Endodermal cell (in vitro differentiated cells): Measurements from ENCODE around the gene PSMD1. TPM values are rescaled to one million over a fixed set of nuclear protein-coding genes. Genes with fewer than 3 reads are reported as not detected.
"Not testable (repeated sequence)": the region's sequence is repeated elsewhere in the genome, so short reads cannot be mapped to it uniquely, and the experiment has no call there.

Source experiments
- DNase-seq: peaks from one replicate; pipeline ENCODE4 v3.0.0-alpha.2; 2017
- H3K27ac ChIP-seq: 2 replicates; pipeline ENCODE4 v1.5.1; 2013; ENCODE audit warnings: mild to moderate bottlenecking, low read depth, low read length, moderate library complexity
- H3K27me3 ChIP-seq: 2 replicates; pipeline ENCODE4 v1.6.1; 2013; ENCODE audit warnings: mild to moderate bottlenecking, low read length, moderate library complexity; ENCODE audit not compliant: insufficient read depth, control insufficient read depth, poor library complexity, severe bottlenecking
- H3K36me3 ChIP-seq: 2 replicates; pipeline ENCODE4 v1.7.0; 2013; ENCODE audit warnings: mild to moderate bottlenecking, low read length, moderate library complexity; ENCODE audit not compliant: control insufficient read depth, insufficient read depth
- H3K4me1 ChIP-seq: one replicate; pipeline ENCODE4 v1.7.0; 2013; ENCODE audit warnings: low read length; ENCODE audit not compliant: control insufficient read depth, insufficient read depth
- H3K4me3 ChIP-seq: 2 replicates; pipeline ENCODE4 v1.5.1; 2013; ENCODE audit warnings: mild to moderate bottlenecking, low read length, moderate library complexity
- H3K9ac ChIP-seq: 2 replicates; pipeline ENCODE4 v1.6.1; 2013; ENCODE audit warnings: mild to moderate bottlenecking, low read length, moderate library complexity; ENCODE audit not compliant: poor library complexity, severe bottlenecking; ENCODE audit errors: extremely low read depth
- H3K9me3 ChIP-seq: 2 replicates; pipeline ENCODE4 v1.6.1; 2013; ENCODE audit warnings: mild to moderate bottlenecking, low read length, moderate library complexity; ENCODE audit not compliant: control insufficient read depth
- H3K27ac Mint-ChIP-seq: 2 replicates; pipeline ENCODE4 v1.8.0; 2020; ENCODE audit warnings: mixed read lengths
- H3K27me3 Mint-ChIP-seq: 2 replicates; pipeline ENCODE4 v1.8.0; 2021; ENCODE audit warnings: mild to moderate bottlenecking, mixed read lengths; ENCODE audit not compliant: insufficient read depth
- H3K36me3 Mint-ChIP-seq: 2 replicates; pipeline ENCODE4 v1.8.0; 2020; ENCODE audit warnings: low read depth, mixed read lengths
- H3K4me1 Mint-ChIP-seq: 2 replicates; pipeline ENCODE4 v1.8.0; 2020; ENCODE audit warnings: mixed read lengths
- H3K4me3 Mint-ChIP-seq: 2 replicates; pipeline ENCODE4 v1.8.0; 2020; ENCODE audit warnings: mild to moderate bottlenecking, moderate library complexity, mixed read lengths
- H3K9me3 Mint-ChIP-seq: 2 replicates; pipeline ENCODE4 v1.8.0; 2020; ENCODE audit warnings: mild to moderate bottlenecking, mixed read lengths
- CTCF ChIP-seq: fragments of 200-600 bp; sonication (generic); conservative IDR thresholded peaks from 2 replicates; pipeline ENCODE4 v1.5.0; 2021; ENCODE audit warnings: antibody characterized with exemption, mild to moderate bottlenecking
- WGBS, 2 experiments: methylation state at CpG; one replicate each; pipeline versions ENCODE4 v1.1.5 to v1.1.7; 2013; ENCODE audit warnings: missing lambda C conversion rate in 2 of 2, mixed read lengths in 1 of 2; ENCODE audit not compliant: insufficient coverage in 1 of 2, insufficient read length in 1 of 2; 5-methylcytosine and 5-hydroxymethylcytosine counted together
- total RNA-seq, 2 donors: library from RNA; stranded (reverse); fragmentation: NEBNext Ultra II Directional in 1 of 2; extraction: Animal tissue kit (Norgen Biotek cat#: 25700) in 1 of 2; gene quantifications; 2 replicates in 1 of 2; 3 replicates in 1 of 2; pipeline ENCODE4 v1.2.1, GENCODE V29; 2021

Gene PSMD1
- total RNA-seq, 2 donors from 2014 or later: 148 to 158 TPM

GRCh38 chr2:231063347-231063746, 6.7 kb downstream of the PSMD1 start:
- Histone ChIP-seq H3K27ac (no peak overlapping the region), H3K9me3 (no peaks in the 10 kb centered on the region), H3K9ac (no peak overlapping the region), H3K27me3 (no peaks in the 10 kb centered on the region), H3K4me1 (no peaks in the 10 kb centered on the region), H3K4me3 (no peak overlapping the region), H3K36me3 (peaks cover 89% of the 10 kb centered on the region)
- Mint-ChIP-seq H3K27ac (no peak overlapping the region), H3K27me3 (no peaks in the 10 kb centered on the region), H3K4me3 (no peak overlapping the region), H3K4me1 (peaks cover 8% of the 10 kb centered on the region), H3K36me3 (peaks cover 68% of the 10 kb centered on the region), H3K9me3 (no peaks in the 10 kb centered on the region)
- DNase-seq: no peak
- no peak for TF ChIP-seq CTCF
- whole genome bisulfite sequencing, 2 experiments: 92 to 100% methylated on average over 1 of the region's 1 CpG

- WGBS, 2 experiments: 78 to 100% methylated on average over 1 of the region's 1 CpG
- Mint-ChIP-seq H3K36me3 (peaks cover 76% of the 10 kb centered on the region), H3K27ac (no peak overlapping the region)
These were observed 9.3 kb downstream of the PSMD1 start for GRCh38 chr2:231065966-231066365.

GRCh38 chr2:231067531-231067930, 10.9 kb downstream of the PSMD1 start:
- not testable (repeated sequence) for H3K27me3 ChIP-seq, H3K4me3 ChIP-seq, H3K4me1 Mint-ChIP-seq, H3K9ac ChIP-seq, H3K27ac Mint-ChIP-seq, H3K4me1 ChIP-seq, H3K9me3 ChIP-seq, DNase-seq, H3K4me3 Mint-ChIP-seq, H3K9me3 Mint-ChIP-seq, H3K27me3 Mint-ChIP-seq, H3K27ac ChIP-seq
- H3K36me3 Mint-ChIP-seq: peaks cover 72% of the 10 kb centered on the region
- H3K36me3 ChIP-seq: peaks cover 93% of the 10 kb centered on the region
- 91 to 97% methylated on average over 5 to 8 of the region's 8 CpGs for whole genome bisulfite sequencing, 2 experiments

More at GRCh38 chr2:231065966-231066365, 9.3 kb downstream of the PSMD1 start:
- TF ChIP-seq CTCF: no peak
- no peak overlapping the region for H3K27ac ChIP-seq
- H3K4me3 ChIP-seq: no peak overlapping the region
- Mint-ChIP-seq H3K4me1 (no peaks in the 10 kb centered on the region), H3K4me3 (no peak overlapping the region), H3K9me3 (no peaks in the 10 kb centered on the region), H3K27me3 (no peaks in the 10 kb centered on the region)
- no peaks in the 10 kb centered on the region for H3K27me3 ChIP-seq
- H3K9ac ChIP-seq: no peak overlapping the region
- H3K36me3 ChIP-seq: peaks cover 94% of the 10 kb centered on the region
- DNase-seq: no peak
- H3K9me3 ChIP-seq: no peaks in the 10 kb centered on the region
- H3K4me1 ChIP-seq: no peaks in the 10 kb centered on the region
